ENCODE measurements around the gene ATP10B. TPM values are rescaled to one million over a fixed set of nuclear protein-coding genes. Genes with fewer than 3 reads are reported as not detected.
A peak's percentile ranks its signal among the peaks of the same experiment; 100 is the strongest.

The ATP10B gene
- total RNA-seq, 2 donors from 2014 or later: not detected

DNA sequence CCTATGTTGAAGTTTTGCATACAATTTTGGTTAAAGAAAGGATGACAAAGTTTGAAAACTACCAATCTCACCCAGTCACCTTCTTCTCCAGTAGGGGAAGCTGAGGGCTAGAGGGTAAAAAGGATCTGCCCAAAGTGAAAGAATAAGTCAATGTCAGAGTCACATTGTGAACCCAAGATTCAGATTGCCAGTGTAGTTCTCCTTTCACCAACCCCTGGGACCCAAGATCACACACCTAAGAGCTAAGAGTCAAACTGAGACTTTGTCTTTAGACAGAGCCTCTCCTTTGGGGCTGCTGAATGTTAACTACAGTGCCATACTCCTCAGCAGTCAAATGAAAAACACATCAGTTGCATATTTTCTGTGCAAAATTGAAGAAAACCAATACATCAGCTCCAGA is 210.6 kb downstream of the ATP10B start:
- H3K4me1 Mint-ChIP-seq (ENCODE audit: low read depth in 2 of 2): no peaks in the 10 kb centered on the region
- ATAC-seq (no peak), DNase-seq (ENCODE audit: low spot score) (no peak)
- H3K4me3 Mint-ChIP-seq: no peak overlapping the region
- no peaks in the 10 kb centered on the region for H3K36me3 Mint-ChIP-seq
- H3K27me3 Mint-ChIP-seq: peaks cover 3 to 26% of the 10 kb centered on the region in 2 donors
- H3K9me3 Mint-ChIP-seq: peaks cover 4% of the 10 kb centered on the region
- no peak overlapping the region for H3K27ac Mint-ChIP-seq

- no peak for ATAC-seq
- DNase-seq (ENCODE audit: low spot score): no peak
- H3K4me1 Mint-ChIP-seq (ENCODE audit: low read depth in 2 of 2): no peaks in the 10 kb centered on the region
- peaks cover 3 to 28% of the 10 kb centered on the region in 2 donors for H3K27me3 Mint-ChIP-seq
- no peak overlapping the region for H3K4me3 Mint-ChIP-seq
- H3K27ac Mint-ChIP-seq: no peak overlapping the region
- H3K9me3 Mint-ChIP-seq: peaks cover 4% of the 10 kb centered on the region
- H3K36me3 Mint-ChIP-seq: no peaks in the 10 kb centered on the region
Measured at GRCh38 chr5:160640406-160640805, 211.6 kb downstream of the ATP10B start.

GRCh38 chr5:160638161-160638742 is 213.8 kb downstream of the ATP10B start:
- Mint-ChIP-seq H3K27ac (no peak overlapping the region), H3K4me3 (no peak overlapping the region), H3K27me3 (peaks cover 3 to 28% of the 10 kb centered on the region in 2 donors), H3K9me3 (peaks cover 4% of the 10 kb centered on the region), H3K4me1 (ENCODE audit: low read depth in 2 of 2) (no peaks in the 10 kb centered on the region), H3K36me3 (no peaks in the 10 kb centered on the region)
- no peak for ATAC-seq
- no peak for DNase-seq (ENCODE audit: low spot score)

- no peak for ATAC-seq
- Mint-ChIP-seq H3K27ac (no peak overlapping the region), H3K4me3 (no peak overlapping the region), H3K27me3 (peaks cover 4 to 33% of the 10 kb centered on the region in 2 donors), H3K36me3 (no peaks in the 10 kb centered on the region), H3K4me1 (ENCODE audit: low read depth in 2 of 2) (no peaks in the 10 kb centered on the region), H3K9me3 (peaks cover 4% of the 10 kb centered on the region)
- DNase-seq (ENCODE audit: low spot score): no peak
Measured at GRCh38 chr5:160637357-160638090, 214.5 kb downstream of the ATP10B start.

DNA sequence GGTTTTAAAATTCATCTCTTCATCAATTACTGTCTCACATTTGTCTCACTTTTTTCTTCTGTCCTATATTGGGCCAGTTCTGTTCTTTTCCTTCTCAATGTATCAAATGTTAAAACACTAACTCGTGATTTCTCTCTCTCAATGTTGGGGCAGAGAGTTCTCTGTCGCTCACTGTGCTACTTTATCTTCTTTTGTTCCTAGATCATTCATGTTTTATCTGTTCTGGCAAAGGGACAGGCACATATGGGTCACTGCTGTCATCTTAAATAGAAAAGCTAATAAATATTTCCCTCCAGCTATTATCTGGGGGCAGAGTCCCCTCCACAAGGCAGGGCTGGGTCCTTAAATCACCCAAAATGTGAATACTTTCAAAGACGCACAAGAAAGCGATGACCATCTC is 216.3 kb downstream of the ATP10B start:
- H3K27me3 Mint-ChIP-seq: peaks cover 4 to 40% of the 10 kb centered on the region in 2 donors
- no peaks in the 10 kb centered on the region for H3K4me1 Mint-ChIP-seq (ENCODE audit: low read depth in 2 of 2)
- no peak for DNase-seq (ENCODE audit: low spot score)
- no peaks in the 10 kb centered on the region for H3K36me3 Mint-ChIP-seq
- H3K27ac Mint-ChIP-seq: no peak overlapping the region
- H3K4me3 Mint-ChIP-seq: no peak overlapping the region
- peaks cover 4% of the 10 kb centered on the region for H3K9me3 Mint-ChIP-seq
- no peak for ATAC-seq

DNA sequence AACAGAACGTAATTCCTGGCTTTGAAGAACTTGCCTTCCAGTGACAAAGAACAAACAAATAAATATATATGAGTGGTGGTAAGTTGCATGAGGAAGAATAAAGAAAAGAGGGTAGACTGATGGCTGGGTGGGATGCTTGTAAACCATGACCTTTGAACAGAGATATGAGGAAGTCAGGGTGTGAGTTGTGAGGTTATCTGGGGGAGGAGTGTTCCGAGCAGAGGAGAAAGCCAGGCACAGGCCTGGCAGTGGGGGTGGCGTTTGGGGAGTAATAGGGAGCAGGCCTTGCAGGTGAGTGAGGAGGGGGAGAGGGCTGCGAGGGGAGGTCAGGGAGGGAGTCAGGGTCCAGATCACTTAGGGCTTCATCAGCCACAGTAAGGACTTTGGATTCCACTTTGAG is 217.0 kb downstream of the ATP10B start:
- Mint-ChIP-seq H3K4me3 (no peak overlapping the region), H3K27ac (no peak overlapping the region), H3K9me3 (peaks cover 4% of the 10 kb centered on the region), H3K36me3 (no peaks in the 10 kb centered on the region), H3K4me1 (ENCODE audit: low read depth in 2 of 2) (no peaks in the 10 kb centered on the region), H3K27me3 (peaks cover 4 to 47% of the 10 kb centered on the region in 2 donors)
- no peak for DNase-seq (ENCODE audit: low spot score)
- peak in 1 of 2 donors; percentile 24 for ATAC-seq

DNA sequence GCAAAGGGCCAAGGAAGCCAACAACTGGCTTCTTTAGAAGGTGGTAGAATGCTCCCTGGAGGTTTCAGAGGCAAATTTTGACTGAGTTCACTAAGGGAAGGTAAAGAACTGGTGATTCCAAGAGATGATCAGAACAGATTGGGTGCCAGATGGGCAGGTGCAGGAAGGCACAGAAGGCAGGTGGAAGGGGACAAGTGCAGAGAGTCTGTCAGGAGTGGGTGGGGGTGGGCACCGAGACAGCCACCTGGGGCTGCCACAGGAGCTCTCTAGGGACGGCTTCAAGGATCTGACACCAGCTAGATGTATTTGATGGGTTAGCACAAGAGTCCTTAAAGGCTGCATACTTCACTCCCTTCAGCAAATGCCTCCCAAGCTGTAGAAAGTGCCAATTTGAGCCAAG is 223.0 kb downstream of the ATP10B start:
- Mint-ChIP-seq H3K4me1 (ENCODE audit: low read depth in 2 of 2) (no peaks in the 10 kb centered on the region), H3K27me3 (peaks cover 9 to 36% of the 10 kb centered on the region in 2 donors), H3K9me3 (no peaks in the 10 kb centered on the region), H3K36me3 (no peaks in the 10 kb centered on the region), H3K27ac (no peak overlapping the region), H3K4me3 (no peak overlapping the region)
- DNase-seq (ENCODE audit: low spot score) (no peak), ATAC-seq (no peak)

DNA sequence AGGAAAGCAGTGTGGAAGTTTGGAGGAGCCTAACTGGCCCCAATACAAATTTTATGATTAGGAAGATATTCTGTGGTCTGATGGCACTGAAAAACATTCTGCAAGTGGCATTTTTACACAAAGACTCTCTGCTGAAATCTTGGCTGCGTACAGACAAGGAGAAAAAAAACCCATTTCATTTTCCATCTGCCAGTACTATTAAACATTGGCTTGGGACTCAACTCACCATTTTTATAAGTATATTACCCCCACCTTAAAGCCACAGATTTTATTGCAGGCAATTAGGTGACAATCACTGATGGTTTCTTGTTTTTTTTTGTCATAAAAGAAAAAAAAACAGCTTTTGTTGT is 223.4 kb downstream of the ATP10B start:
- Mint-ChIP-seq H3K9me3 (no peaks in the 10 kb centered on the region), H3K27ac (no peak overlapping the region), H3K36me3 (no peaks in the 10 kb centered on the region), H3K27me3 (peaks cover 9 to 40% of the 10 kb centered on the region in 2 donors), H3K4me3 (no peak overlapping the region), H3K4me1 (ENCODE audit: low read depth in 2 of 2) (no peaks in the 10 kb centered on the region)
- no peak for DNase-seq (ENCODE audit: low spot score)
- no peak for ATAC-seq

DNA sequence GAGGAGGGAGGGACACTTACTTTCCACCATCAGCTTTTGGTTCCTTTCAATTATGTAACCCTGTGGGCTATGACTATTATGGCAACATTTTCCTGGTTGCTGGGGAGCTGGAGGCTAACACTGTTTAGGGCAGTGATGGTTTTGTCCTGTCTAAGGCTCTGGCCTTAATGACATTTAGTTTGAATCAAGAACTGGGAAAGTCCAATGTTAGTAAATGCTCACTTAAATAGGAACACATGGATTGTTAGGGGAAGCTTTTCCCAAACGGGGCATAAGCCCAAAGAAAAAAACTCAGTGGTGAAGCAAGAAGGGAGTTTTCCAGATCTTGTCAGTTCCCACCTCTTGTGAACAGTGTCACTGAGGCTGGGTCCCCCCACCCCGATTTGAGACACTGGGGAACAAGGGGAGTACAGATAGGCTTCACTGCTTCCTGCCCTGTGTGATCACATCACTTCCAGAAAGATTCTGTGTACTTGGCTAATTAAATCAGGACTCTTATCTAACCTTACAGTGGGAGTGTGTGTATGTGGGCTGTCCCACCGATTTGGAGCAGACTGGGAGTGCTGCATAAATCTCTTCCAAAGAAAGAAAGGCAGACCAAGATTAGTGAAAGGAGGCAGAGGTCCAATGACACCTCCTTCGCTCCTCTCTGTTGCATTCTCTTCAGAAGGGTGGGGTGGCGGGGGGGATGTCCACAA is 223.9 kb downstream of the ATP10B start:
- Mint-ChIP-seq H3K4me1 (ENCODE audit: low read depth in 2 of 2) (no peaks in the 10 kb centered on the region), H3K9me3 (no peaks in the 10 kb centered on the region), H3K27ac (no peak overlapping the region), H3K4me3 (no peak overlapping the region), H3K36me3 (no peaks in the 10 kb centered on the region), H3K27me3 (peaks cover 10 to 43% of the 10 kb centered on the region in 2 donors)
- DNase-seq (ENCODE audit: low spot score) (no peak), ATAC-seq (no peak)

DNA sequence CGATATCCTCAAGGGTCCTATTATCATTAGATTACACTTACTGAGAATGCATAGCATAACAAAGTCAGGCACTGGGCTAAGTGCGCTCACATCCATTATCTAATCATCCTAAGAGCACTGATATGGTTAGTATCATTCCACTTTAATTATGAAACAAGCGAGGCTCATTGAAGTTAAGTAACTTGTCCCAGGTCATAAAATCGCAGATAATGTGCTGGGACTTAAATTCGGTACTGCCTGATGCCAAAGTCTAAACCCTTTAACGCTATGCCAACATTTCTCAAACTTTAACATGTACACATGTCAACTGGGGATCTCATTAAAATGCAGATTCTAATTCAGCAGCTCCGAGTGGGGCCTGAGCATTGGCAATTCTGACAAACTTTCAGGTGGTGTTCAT is 225.7 kb downstream of the ATP10B start:
- no peak for ATAC-seq
- H3K4me3 Mint-ChIP-seq: no peak overlapping the region

DNA sequence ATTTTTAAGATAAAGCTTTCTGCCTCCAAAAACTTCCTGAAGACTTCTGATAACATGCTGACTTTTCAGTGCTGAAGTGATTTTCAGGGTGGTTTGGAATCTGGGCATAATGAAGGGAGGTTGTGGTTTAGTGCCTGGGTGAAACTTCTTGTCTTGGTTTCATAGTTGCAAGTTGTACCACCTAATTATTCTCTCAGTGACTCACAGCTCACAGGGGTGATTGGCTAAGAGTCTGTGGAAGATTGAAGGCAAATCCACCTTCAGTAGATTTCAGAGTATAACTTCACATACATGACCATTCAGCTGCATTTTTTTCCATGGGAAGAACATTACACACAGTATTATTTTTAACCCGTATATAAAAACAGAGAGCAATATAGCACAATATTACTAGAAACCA is 230.5 kb downstream of the ATP10B start:
- H3K9me3 Mint-ChIP-seq: peaks cover 4% of the 10 kb centered on the region
- H3K4me1 Mint-ChIP-seq (ENCODE audit: low read depth in 2 of 2): peaks cover 0 to 3% of the 10 kb centered on the region in 2 donors
- no peak overlapping the region for H3K4me3 Mint-ChIP-seq
- no peaks in the 10 kb centered on the region for H3K36me3 Mint-ChIP-seq
- ATAC-seq (no peak), DNase-seq (ENCODE audit: low spot score) (no peak)
- no peak overlapping the region for H3K27ac Mint-ChIP-seq
- peaks cover 5 to 22% of the 10 kb centered on the region in 2 donors for H3K27me3 Mint-ChIP-seq

More for the DNA sequence above, 225.7 kb downstream of the ATP10B start:
- Mint-ChIP-seq H3K27me3 (peaks cover 13 to 43% of the 10 kb centered on the region in 2 donors), H3K4me1 (ENCODE audit: low read depth in 2 of 2) (no peaks in the 10 kb centered on the region), H3K9me3 (peaks cover 4% of the 10 kb centered on the region), H3K36me3 (no peaks in the 10 kb centered on the region), H3K27ac (no peak overlapping the region)
- no peak for DNase-seq (ENCODE audit: low spot score)

DNA sequence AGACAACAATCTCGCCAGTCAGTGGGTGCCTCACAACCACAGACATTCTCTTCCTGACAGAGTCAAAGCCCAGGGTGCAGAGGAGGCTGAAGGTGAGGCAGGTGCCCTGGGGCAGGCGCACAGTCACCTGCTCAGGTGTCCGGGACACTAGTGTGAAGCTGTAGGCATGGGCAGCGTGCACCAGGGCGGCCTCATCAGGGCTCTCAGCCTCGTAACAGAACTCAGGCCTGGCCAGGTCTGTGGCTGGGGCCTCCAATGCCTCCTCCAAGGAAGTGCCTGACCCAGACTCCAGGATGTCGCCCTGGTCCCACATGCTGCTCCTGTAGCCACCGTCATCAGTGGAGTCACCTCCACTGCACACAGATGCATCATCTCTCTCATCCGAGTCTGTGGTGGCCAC is 231.6 kb downstream of the ATP10B start:
- H3K36me3 Mint-ChIP-seq: no peaks in the 10 kb centered on the region
- ATAC-seq: peak; percentile 29 to 37
- no peak overlapping the region for H3K4me3 Mint-ChIP-seq

GRCh38 chr5:160619381-160619780 is 232.6 kb downstream of the ATP10B start:
- Mint-ChIP-seq H3K4me3 (no peak overlapping the region), H3K27me3 (peaks cover 5 to 17% of the 10 kb centered on the region in 2 donors), H3K36me3 (no peaks in the 10 kb centered on the region), H3K9me3 (peaks cover 4% of the 10 kb centered on the region), H3K4me1 (ENCODE audit: low read depth in 2 of 2) (peaks cover 0 to 3% of the 10 kb centered on the region in 2 donors), H3K27ac (no peak overlapping the region)
- no peak for ATAC-seq
- no peak for DNase-seq (ENCODE audit: low spot score)

More for the DNA sequence above, 231.6 kb downstream of the ATP10B start:
- Mint-ChIP-seq H3K27ac (no peak overlapping the region), H3K9me3 (peaks cover 4% of the 10 kb centered on the region), H3K27me3 (peaks cover 5 to 22% of the 10 kb centered on the region in 2 donors), H3K4me1 (ENCODE audit: low read depth in 2 of 2) (peaks cover 0 to 3% of the 10 kb centered on the region in 2 donors)
- no peak for DNase-seq (ENCODE audit: low spot score)

DNA sequence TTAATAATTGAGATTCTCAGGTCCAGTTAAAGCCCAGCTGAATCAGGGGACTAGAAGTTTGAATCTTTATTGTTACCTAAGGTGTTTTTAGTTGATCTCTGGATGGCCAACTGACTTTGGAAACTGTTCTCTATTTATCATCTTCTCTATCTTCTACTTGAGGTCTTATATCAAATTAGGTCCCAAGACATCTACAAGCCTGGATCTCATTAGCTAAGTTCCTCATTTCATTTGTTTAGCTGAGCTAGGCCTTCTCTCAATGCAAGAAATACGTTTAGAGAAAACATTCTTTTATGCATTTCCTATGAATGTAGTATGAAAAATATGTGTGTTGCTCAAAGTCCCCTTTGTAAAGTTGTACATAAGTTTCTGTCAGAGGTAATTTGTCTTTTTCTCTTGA is 233.7 kb downstream of the ATP10B start:
- Mint-ChIP-seq H3K4me1 (ENCODE audit: low read depth in 2 of 2) (peaks cover 0 to 3% of the 10 kb centered on the region in 2 donors), H3K9me3 (peaks cover 4% of the 10 kb centered on the region), H3K27me3 (peaks cover 5 to 8% of the 10 kb centered on the region in 2 donors), H3K27ac (no peak overlapping the region), H3K4me3 (no peak overlapping the region), H3K36me3 (no peaks in the 10 kb centered on the region)
- no peak for DNase-seq (ENCODE audit: low spot score)
- ATAC-seq: no peak

Data from natural killer cell treated with Interleukin-12 subunit alpha and Interleukin-12 subunit beta and Interleukin-15 and Interleukin-18, amount 100 ng/mL, for 72 hours (primary cell).